NCI-H187 treated with DMSO at 0.1 percent for 48 hours (cell line): Measurements from ENCODE around the gene ARFGAP1.

Experiments
- DNase-seq: peaks from one replicate; lab custom pipeline; 2025; lab: John Stamatoyannopoulos, UW

ARFGAP1 gene

DNA sequence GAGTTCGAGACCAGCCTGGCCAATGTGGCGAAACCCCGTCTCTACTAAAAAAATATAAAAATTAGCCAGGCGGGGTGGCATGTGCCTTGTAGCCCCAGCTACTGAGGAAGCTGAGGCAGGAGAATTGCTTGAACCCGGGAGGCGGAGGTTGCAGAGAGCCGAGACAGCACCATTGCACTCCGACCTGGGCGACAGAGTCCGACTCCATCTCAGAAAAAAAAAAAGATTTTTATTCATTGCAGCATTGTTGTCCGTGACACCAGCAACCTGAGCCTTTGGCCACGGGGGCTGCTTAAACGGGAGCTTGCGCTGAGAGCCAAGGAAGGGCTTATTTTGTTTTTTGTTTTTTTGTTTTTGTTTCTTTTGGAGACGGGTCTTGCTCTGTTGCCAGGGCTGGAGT, 7.3 kb downstream of the ARFGAP1 start:
- no peak for DNase-seq

DNA sequence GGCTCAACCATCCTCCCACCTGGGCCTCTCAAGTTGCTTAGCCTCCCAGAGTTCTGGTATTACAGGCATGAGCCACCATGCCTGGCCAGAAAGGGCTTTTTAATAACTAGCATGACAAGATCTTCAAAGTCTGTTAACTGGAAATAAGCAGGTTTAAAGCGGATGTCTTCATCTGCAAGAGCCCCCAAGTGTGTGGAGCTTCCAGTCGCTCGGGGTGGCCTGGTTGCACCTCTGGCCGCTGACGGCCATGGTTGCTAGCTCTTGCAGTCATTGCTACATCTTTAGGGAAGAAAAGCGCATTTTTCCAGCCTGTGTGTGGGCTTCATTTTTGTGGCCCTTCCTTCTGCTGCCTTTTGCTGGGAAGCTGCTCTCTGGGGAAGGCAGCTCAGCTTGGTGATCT, 7.8 kb downstream of the ARFGAP1 start:
- no peak for DNase-seq

DNA sequence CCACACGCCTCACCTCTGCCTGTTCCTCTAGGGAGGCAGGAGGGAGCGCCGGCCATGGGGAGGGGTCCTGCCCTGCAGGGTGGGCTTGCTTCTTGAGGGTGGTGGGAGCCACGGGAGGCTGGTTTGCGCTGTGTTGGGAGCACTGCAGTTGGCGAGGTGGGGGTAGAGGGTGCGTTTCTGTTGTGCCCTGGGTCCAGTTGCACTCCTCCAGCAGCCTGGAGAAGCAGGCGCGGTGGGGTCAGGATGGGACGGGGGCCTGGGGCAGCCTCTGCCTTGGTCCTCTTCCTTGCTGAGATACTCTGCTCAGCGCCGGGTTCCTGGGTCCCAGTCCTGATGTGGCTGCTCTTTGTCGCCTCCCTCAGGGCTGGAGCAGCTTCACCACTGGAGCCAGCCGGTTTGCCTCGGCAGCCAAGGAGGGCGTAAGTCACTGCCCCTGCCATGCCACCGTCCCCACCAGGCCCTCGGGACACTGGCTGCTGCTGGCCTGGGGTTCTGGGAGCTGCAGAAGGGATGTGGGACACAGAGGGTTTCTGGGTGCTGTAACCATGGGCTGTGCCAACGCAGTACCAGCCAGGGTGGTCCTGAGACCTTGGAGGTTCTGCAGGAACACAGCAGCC, 8.4 kb downstream of the ARFGAP1 start:
- DNase-seq = no peak

DNA sequence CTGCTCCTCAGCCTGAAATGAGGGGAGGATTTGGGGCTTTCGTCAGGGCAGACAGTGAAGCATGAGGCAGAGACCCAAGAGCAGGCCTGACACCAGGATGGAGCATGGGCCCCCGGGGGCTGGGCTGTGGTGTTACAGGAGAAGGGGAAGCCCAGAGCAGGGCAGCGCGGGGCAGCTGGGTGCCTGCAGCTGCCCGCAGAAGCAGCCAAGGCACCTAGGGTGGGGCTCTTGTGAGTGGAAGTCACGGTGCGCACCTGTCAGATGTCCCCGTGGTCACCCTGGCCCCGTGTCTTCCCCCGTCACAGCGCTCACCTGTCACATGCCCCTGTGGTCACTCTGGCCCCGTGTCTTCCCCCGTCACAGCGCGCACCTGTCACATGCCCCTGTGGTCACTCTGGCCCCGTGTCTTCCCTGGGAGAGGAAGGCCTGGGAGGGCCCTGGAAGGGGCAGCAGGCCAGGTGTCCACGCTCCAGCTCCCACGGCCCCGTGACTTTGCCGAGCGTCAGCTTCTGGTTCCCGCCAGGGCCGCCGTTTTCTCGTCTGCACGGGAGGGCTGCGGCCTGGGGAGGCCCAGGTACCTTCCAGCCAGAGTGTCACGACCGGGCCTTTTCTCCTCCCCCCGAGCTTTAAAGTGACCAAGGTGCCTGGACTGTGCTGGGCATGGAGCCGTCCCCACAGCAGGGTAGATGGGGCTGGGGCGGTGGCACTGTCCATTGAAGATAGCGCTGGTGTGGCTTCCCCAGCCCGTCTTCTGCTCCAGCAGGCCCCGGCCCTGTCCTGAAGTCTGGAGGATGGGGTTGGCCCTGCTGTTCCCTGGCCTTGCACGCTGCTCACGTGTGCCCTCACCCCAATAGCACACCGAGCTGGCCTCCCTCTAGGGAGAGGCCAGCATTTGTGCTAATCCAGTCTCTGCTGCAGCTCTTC, 9.4 kb downstream of the ARFGAP1 start:
- DNase-seq = no peak

DNA sequence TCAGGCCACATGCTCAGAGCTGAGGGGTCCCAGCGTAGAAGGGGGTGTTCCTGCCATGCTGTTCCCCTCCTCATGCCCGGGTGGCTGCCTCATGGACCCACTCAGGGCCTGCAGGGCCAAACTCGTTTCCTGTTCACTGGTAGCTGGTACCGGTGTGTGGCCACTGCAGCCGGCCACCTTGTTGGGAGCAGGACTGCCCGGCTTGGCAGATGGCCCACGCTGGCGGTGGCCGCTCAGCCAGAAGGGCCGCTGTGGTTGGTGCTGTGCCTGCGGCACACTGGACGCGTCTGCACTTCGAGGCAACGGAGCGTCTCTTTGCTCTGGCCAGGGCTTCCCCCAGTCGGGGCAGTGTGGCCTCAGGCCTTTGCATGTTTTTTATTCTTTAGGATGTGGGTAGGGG, 10.3 kb downstream of the ARFGAP1 start:
- DNase-seq = no peak

DNA sequence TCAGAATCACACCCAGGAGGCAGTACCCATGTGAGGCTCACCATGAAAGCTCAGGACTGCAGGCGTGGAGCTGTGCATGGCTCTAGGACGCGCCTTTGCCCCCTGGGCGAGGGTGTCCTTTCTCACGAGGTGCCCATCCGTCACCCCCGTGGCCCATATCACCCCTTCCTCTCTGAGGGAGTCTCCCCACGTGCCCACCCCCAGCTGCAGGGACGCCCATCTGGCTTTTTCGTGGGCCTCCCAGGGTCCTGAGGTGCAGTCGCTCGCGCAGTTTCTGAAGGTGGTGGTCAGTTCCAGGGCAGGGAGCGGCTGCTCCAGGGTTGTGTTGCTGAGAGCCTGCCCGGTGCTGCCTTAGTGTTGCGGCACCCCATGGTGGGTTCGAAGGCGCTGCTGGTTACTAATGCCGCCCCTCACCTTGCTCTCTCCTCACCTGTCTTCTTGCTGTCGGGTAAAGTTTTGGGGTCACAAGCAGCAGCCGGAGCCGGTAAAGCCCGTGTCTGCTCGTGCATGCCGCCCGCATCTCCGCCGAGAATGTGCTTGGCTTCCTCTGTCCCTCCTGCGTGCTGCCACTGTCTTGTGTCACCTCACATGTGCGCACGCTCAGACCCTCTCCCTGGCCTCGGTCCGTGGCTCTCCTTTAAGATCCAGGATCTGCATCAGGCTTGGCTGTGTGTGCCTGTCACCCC, 10.9 kb downstream of the ARFGAP1 start:
- DNase-seq = no peak

DNA sequence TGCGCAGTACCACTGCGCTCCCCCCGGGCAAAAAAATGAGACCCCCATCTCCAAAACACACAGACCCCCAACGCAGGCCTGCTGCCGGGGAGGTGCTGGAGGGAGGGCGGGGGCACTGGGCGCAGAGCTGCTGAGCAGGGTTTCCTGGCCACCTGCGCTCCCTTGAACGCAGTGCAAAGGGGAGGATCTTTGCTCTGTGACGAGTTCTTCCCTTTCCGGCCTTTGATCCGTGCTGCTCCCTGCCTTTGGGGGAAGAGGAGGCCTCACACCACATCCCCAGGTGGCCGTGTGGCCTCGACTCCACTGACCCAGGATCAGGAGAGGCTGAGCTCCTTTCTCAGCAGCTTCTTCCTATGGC, 11.4 kb downstream of the ARFGAP1 start:
- no peak for DNase-seq

DNA sequence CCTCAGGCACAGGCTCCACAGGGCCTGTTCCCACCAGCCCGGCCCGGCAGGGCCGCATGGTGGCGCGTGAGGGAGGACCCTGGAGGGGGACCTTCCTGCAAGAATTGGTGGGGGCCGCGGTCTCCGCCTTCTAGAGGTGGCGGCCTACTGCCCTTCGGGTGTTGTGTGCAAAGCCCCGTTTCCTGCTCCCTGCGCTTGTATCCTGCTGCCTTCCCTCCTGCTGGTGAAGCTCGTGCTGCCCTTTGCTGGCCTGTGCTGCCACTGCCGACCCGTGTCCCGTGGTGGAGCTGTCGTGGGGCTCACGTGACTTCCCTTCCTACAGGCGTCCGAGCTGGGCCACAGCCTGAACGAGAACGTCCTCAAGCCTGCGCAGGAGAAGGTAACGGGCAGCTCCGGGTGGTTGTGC, 11.9 kb downstream of the ARFGAP1 start:
- no peak for DNase-seq

DNA sequence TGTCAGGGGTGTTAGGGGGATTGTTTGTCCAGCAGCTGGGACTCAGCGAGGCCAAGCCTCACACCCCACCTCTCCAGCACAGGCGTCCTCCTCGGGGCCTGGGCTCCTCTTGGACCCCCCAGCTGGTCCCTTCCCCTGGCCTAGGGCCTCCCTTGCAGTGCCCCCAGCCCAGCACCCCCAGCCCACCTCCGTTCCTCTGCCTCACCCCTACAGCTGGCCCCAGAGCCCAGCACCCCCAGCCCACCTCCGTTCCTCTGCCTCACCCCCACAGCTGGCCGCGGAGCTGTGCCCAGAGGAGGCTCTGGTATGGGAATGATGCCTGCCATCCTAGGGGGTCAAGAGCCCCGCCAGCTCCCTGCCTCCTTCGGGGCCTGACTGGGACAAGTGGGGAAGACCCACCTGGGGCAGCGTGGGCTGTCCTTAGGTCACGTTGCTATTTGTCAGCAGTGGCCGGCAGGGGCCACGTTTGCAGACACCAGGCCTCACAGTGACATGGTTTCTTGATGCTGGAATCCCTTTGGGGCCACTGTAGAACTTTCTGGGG, 12.4 kb downstream of the ARFGAP1 start:
- DNase-seq = no peak

DNA sequence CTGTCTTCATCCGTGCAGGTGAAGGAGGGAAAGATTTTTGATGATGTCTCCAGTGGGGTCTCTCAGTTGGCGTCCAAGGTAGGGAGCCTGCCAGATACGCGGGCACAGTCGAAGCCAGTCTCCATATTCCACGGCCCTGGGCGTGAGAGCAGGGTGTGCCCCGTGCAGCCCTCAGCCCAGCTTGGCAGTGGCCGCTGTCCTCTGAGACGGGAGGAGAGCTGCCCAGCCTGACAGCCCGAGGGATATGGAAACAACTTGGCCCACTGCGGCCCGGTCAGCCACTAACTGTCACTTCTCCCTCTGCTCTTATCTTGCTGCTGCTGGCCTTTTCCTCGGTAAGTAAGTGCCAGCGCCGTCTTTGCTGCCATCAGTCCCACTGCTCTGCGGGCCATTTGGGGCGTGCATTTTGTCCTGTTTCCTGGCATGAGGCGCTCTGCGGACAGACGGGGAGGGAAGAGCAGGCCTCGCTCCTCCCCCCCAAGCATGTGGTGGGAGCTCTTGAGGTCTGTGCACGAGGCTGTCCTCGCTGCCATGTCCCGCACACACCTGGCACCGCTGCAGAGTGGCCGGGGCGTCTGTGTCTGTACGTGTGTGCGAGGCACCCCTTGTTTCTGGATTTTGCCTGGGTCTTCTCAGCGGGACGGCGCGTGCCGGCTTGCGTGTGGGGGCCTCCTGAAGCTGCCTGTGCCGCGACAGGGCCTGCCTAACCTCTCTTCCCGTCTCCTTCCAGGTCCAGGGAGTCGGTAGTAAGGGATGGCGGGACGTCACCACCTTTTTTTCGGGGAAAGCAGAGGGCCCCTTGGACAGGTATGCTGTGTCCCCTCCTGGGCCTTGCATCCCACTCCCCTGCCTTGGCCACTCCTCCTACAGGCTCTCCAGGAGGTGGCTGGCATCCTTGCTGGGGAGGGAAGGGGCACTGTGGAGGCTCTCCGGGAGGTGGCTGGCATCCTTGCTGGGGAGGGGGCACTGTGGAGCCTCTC, 13.3 kb downstream of the ARFGAP1 start:
- no peak for DNase-seq

DNA sequence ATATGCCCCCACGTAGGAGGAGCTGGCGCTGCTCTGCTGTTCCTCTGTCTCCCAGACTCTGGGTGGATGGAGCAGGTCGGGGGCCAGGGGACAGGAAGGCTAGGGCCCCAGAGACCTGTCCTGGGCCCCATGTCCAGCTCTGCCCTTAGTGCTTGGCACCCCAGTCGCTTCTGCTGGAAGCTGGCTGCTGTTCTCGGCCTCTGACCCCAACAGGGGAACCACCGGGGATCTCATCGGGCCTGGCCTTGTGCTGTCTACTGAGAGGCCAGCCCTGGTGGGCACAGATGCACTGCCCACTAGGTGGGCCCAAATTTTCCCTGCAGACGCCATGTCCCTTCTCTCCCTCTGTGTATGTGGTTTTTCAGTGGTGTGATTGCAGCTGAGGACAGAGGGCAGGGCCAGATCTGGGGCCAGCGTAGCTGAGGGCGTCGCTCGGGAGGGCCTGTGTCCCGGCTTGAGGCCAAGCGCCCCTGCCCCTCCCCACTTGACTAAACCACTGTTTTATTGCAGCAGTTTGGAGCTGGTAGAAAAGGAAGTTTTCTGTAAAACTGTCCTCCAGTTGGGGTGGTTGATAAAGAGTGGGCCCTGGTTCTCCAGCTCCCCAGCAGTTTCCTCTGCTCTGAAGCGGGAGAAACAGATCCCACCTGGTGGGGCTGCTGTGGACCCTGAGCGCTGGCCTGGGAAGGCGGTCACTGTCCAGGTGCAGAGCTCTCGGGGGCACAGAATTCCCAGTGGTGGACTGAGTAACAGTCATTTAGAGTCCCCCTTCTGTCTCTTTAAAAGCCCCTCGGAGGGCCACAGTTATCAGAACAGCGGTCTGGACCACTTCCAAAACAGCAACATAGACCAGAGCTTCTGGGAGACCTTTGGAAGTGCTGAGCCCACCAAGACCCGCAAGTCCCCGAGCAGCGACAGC, 14.4 kb downstream of the ARFGAP1 start:
- no peak for DNase-seq

DNA sequence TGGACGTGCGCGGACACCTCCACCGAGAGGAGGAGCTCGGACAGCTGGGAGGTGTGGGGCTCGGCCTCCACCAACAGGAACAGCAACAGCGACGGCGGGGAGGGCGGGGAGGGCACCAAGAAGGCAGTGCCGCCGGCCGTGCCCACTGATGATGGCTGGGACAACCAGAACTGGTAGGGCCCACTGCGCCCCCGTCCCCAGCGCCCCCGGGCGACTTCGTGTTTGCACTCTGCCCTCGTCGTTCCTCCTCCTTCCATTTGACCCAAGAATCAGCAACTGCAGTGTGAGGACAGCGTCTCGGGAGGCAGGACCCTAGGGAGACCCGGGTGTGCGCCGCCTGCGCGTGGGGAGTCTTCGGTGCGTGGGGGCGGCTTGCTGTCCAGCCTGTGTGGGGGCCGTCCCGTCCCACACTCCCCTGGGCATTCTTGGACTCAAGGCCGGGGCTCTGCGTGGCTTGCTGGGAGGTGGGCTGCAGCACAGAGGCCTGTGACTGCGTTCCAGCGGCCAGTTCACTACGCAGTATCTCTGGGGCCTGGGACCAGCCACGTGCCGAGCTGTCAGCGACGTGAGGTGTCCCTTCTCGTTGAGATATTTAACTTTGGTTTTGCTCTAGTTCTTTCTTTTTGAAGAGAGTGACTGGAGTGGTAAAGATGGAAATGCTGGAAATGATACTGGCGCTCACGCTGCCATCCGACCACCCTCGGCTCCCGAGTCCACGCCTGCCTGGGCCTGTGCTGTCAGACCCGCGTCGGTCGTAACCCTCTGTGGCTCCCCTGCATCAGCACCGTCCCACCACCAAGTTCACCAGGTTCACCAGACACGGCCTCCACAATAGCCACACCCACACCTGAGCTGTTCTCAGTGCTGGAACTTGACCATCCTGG, 15.3 kb downstream of the ARFGAP1 start:
- no peak for DNase-seq

DNA sequence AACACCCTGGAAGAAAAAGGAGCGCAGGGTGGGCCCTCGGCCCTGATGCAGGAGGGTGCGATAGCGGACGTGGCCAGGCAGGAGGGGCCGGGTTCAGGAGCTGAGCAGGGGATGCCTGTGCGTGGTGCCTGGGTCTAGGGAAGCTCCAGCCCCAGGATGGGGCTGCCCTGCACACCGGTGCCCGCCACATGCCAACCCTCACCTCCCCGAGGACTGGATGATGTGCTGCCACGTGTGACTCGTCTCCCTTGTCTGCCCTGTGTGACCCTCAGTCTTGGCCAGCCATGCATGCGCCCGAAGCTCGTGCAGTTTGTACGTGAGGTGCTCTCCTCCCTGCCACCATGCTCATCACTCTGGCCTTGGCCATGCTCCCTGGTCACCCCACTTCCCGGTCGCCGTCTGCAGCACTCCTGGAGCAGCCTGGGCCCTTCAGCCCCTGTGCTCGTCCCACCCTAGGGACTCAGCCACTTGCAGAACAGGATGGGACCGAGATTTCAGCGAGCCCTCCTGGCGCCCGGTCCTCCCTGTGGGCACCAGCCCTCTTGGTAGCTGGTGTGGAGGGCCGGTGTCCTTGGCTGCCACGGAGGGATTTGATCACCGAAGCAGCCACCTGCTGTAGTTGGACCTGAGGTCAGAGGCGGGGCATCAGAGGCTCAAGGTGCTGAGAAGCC, 16.1 kb downstream of the ARFGAP1 start:
- no peak for DNase-seq

DNA sequence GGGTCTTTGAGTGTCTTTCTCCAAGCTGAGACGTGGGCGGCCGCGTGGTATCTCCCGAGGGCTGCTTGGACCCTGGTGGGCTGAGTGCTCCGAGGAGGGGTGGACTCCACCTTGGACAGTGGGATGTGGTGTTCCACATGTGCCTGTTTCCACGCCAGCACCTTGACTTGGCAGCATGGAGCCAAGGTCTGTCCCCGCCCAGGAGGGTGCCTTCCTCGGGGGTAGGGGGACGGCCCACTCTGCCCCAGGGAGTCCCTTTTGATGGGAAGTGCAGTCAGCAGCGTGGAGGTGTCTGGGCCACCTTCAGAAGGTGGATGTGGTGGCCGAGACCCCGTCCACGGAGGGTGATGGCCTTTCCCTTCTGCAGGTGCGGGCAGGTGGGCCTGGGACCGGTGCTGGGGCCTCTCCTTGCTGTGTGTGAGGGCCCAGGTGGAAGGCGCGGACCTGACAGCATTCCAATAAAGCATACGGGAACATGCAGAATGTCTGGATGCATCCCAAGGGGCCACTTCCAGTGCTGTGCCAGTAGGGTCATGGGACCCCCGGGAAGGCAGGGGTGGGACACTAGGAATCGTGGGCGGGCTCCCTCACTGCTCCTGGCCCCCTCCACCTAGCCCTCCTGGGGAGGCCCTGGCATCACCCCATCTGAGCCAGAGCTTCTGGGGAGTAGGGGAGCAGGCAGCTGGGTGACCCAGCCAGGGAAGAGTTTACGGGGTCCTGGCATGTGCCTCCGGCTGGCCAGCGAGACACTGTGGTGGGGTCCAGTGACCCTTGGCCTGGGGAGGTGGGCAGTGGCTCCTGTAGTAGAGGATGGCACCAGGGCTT, 16.9 kb downstream of the ARFGAP1 start:
- no peak for DNase-seq

DNA sequence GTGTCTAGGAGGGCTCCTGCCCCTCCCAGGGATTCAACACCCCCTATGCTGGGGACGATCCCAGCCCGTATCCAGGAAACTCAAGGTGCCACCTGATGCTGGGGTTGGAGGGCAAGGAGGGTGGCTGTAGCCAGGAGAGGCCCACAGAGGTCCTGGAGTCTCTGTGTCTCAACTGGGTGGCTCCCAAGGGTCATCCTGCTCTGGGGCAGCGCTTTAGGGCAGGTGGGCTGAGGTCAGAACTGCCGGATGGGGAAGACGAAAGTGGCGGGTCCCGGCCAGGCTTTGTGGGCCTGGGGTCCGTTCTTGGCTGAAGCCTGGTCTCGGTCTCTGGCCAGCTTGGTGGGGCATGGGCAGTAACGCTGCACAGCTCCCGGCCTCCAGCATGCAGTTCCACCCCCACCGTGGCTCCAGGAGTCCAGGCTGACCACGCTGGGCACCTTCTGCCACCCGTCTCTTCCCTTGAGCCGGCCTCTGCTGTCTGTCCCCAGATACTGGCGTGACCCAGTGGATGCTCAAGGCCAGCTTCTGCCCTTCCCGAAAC, 17.6 kb downstream of the ARFGAP1 start:
- no peak for DNase-seq

DNA sequence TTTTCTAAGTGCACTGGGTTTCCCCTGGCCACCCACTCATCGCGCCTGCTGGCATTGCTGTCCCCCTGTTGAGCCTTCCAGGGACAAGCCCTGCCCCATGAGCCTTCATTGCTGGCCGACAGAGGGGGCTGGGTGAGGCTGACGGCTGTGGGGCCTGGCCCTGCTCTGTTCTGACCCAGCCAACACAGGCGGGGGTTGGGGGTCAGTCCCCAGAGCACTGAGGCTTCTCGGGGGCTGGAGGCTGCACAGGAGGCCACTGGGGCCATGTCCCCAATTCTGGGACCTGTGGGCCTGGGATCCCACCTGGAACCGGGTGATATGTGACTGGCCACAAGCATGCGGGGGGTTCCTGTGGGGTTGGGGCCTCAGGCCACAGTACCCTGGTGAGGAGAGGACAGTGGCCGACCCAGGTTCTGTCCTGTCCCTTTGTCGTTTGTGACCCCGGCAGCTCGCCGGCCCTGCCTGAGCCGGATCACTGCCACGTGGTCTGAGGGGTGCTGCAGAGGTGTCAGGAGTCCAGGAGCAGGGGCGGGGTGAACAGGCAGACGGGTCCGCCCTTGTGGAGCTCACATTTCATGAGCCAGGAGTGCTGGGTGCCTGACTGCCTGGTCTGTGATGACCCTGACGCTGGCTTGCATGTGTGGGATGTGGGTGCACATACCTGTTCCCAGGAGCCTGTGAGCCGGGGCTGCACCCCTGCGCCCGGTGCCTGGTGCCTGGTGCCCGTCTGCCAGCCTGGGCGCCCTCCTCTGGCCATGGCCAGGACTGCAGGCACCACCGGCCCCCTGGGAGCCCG, 18.3 kb downstream of the ARFGAP1 start:
- DNase-seq = no peak

DNA sequence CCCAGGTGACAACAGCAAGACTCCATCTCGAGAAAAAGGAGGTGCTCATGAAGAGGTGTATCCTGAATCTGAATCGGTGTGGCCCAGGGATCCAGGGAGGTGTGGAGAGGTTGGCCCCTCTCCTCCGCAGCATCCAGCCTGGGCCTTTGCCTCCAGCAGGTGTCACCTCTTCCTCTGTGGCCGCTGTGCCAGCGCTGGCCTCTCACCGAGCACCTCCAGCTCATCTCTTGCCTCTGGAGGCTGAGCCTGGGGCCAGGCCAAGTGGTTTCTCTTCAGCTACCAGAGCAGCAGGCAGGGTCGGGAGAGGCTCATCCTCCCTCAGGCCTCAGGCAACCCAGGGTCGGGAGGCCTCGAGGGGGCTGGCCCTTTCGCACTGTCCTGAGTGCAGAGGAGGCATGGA, 19.2 kb downstream of the ARFGAP1 start:
- no peak for DNase-seq
